Measurements from ENCODE around the gene ZC3HAV1. TPM values are rescaled to one million over a fixed set of nuclear protein-coding genes. Genes with fewer than 3 reads are reported as not detected.

The ZC3HAV1 gene
- total and polyA plus RNA-seq, 2 of the 4 experiments (the other 2 are of a cell fraction), result 9.9 to 22.4 TPM

DNA sequence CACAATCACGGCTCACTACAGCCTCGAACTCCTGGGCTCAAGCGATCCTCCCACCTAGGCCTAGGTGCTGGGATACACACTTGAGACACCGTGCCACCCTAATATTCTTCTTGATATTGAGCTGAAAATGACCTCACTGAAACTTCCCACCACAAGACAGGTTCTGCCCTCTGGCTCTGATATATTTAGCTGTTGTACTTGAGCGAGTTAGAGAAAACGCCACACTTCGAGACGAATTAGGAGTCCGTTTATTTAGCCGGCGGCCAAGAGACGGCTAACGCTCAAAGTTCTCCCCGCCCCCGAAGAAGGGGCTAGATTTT lies 17.9 kb downstream of the ZC3HAV1 start:
- Histone ChIP-seq H2BK15ac (ENCODE audit: low read depth, low read length) (no peak overlapping the region), H2AK5ac (ENCODE audit: low read depth, low read length) (no peak overlapping the region), H4K8ac (ENCODE audit: low read depth in 2 of 2, low read length in 2 of 2) (no peak overlapping the region), H3K23ac (ENCODE audit: low read depth, low read length) (no peak overlapping the region), H3K4ac (ENCODE audit: low read depth, low read length) (no peak overlapping the region), H2AFZ (replicated peaks; ENCODE audit: low read length, poor library complexity) (no peak overlapping the region), H3K9me1 (ENCODE audit: insufficient read depth, low read length) (peaks cover 5% of the 10 kb centered on the region; the same call in 1 of the 2 replicates), H3K79me1 (ENCODE audit: low read depth in 1 of 2, low read length in 2 of 2) (peaks cover 16 to 33% of the 10 kb centered on the region in 2 experiments), H3K56ac (ENCODE audit: extremely low read depth, insufficient read depth, low read length) (no peak overlapping the region), H4K5ac (ENCODE audit: low read depth, low read length) (no peak overlapping the region), H3K27ac (ENCODE audit: insufficient read depth, low read length) (no peak overlapping the region), H2BK5ac (ENCODE audit: low read depth, low read length, poor library complexity, severe bottlenecking) (no peak overlapping the region), H3K14ac (replicated peaks; ENCODE audit: low read depth, low read length) (no peak overlapping the region), H3K27me3 (ENCODE audit: control insufficient read depth, insufficient read depth, low read length) (no peaks in the 10 kb centered on the region), H2BK120ac (ENCODE audit: low read depth, low read length) (no peak overlapping the region), H3K36me3 (ENCODE audit: control insufficient read depth, insufficient read depth, low read length) (peaks cover 8% of the 10 kb centered on the region), H4K91ac (ENCODE audit: insufficient read depth, low read depth, low read length) (no peak overlapping the region), H3K9me3 (ENCODE audit: control insufficient read depth, insufficient read depth, low read length) (no peaks in the 10 kb centered on the region), H2AK9ac (replicated peaks; ENCODE audit: low read depth, low read length, poor library complexity) (no peak overlapping the region), H3K4me1 (ENCODE audit: control insufficient read depth, insufficient read depth, low read length) (peaks cover 2% of the 10 kb centered on the region; the same call in 1 of the 2 replicates), H2BK20ac (ENCODE audit: low read depth, low read length) (no peak overlapping the region), H3K18ac (ENCODE audit: low read depth, low read length) (no peak overlapping the region), H3K4me2 (ENCODE audit: low read depth, low read length) (no peak overlapping the region), H3K4me3 (ENCODE audit: insufficient read depth, low read depth, low read length) (no peak overlapping the region), H3K9ac (ENCODE audit: low read depth, low read length) (no peak overlapping the region), H4K20me1 (ENCODE audit: insufficient read depth, low read length) (peaks cover 3% of the 10 kb centered on the region; the same call in 1 of the 2 replicates)
- TF ChIP-seq POLR2A (IDR thresholded peaks at IDR 0.05; ENCODE audit: low read depth, low read length) (no peak), RFX5 (IDR thresholded peaks at IDR 0.05; ENCODE audit: low read depth, low read length) (no peak), MXI1 (IDR thresholded peaks at IDR 0.05; ENCODE audit: borderline replicate concordance, low read depth, low read length) (no peak), RAD21 (IDR thresholded peaks at IDR 0.05; ENCODE audit: low read length) (no peak), MAFK (IDR thresholded peaks at IDR 0.05; ENCODE audit: low read depth, low read length) (no peak), MAZ (IDR thresholded peaks at IDR 0.05; ENCODE audit: borderline replicate concordance, low read depth, low read length) (no peak), ELK1 (IDR thresholded peaks at IDR 0.05; ENCODE audit: borderline replicate concordance, low read depth, low read length) (no peak), NFE2L2 (IDR thresholded peaks at IDR 0.05; ENCODE audit: low read depth, low read length) (no peak)
- TF ChIP-seq, protein P1, sequence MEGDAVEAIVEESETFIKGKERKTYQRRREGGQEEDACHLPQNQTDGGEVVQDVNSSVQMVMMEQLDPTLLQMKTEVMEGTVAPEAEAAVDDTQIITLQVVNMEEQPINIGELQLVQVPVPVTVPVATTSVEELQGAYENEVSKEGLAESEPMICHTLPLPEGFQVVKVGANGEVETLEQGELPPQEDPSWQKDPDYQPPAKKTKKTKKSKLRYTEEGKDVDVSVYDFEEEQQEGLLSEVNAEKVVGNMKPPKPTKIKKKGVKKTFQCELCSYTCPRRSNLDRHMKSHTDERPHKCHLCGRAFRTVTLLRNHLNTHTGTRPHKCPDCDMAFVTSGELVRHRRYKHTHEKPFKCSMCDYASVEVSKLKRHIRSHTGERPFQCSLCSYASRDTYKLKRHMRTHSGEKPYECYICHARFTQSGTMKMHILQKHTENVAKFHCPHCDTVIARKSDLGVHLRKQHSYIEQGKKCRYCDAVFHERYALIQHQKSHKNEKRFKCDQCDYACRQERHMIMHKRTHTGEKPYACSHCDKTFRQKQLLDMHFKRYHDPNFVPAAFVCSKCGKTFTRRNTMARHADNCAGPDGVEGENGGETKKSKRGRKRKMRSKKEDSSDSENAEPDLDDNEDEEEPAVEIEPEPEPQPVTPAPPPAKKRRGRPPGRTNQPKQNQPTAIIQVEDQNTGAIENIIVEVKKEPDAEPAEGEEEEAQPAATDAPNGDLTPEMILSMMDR (conservative IDR thresholded peaks at IDR 0.05; ENCODE audit: low read depth, low read length), result no peak
- no peak for DNase-seq
- intact Hi-C loops (cut with micrococcal nuclease), result no loop called here
- ChIA-PET POLR2A (ENCODE audit: unreplicated experiment) (no interaction called here), CTCF (no interaction called here)
- no TSS peak for BruUV-seq (replicated peaks)
- WGBS, 2 experiments (ENCODE audit: extremely low coverage in 2 of 2, insufficient read length in 1 of 2), result 64% methylated on average over 6 of the region's 15 CpGs; no CpG with 5 or more reads in 1 of the 2 experiments
- dilution Hi-C loops (cut with HindIII; ENCODE audit: low sequenced_read_pairs, unreplicated experiment), result no loop called here
- ATAC-seq (ENCODE audit: low read depth), result no peak
- in situ Hi-C loops (cut with MboI; ENCODE audit: low sequenced_read_pairs), result no loop called here
